B cell (primary cell): ENCODE measurements around the gene DUSP14.

Source experiments
- EZH2 ChIP-seq: IDR thresholded peaks from 2 replicates; pipeline ENCODE4 v1.6.1; 2012; ENCODE audit warnings: borderline replicate concordance, low read depth, mild to moderate bottlenecking, moderate library complexity, low read length; ENCODE audit not compliant: insufficient read depth, poor library complexity, severe bottlenecking
- TF ChIP-seq, protein P1 (sequence below): fragments of 200-600 bp; IDR thresholded peaks from one replicate; pipeline ENCODE4 v1.8.0; 2022; ENCODE audit warnings: antibody characterized with exemption, mild to moderate bottlenecking

GRCh38 chr17:37562016-37562745 lies 72.5 kb downstream of the DUSP14 start:
- TF ChIP-seq EZH2 = no peak
- TF ChIP-seq, protein P1, sequence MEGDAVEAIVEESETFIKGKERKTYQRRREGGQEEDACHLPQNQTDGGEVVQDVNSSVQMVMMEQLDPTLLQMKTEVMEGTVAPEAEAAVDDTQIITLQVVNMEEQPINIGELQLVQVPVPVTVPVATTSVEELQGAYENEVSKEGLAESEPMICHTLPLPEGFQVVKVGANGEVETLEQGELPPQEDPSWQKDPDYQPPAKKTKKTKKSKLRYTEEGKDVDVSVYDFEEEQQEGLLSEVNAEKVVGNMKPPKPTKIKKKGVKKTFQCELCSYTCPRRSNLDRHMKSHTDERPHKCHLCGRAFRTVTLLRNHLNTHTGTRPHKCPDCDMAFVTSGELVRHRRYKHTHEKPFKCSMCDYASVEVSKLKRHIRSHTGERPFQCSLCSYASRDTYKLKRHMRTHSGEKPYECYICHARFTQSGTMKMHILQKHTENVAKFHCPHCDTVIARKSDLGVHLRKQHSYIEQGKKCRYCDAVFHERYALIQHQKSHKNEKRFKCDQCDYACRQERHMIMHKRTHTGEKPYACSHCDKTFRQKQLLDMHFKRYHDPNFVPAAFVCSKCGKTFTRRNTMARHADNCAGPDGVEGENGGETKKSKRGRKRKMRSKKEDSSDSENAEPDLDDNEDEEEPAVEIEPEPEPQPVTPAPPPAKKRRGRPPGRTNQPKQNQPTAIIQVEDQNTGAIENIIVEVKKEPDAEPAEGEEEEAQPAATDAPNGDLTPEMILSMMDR = no peak
